GM19238 (cell line): ENCODE data around the gene GTSF1L.

ENCODE experiments used
- DNase-seq: peaks from one replicate; pipeline ENCODE4 v3.0.0; 2011; ENCODE audit warnings: low spot score; ENCODE audit not compliant: insufficient read length

The GTSF1L gene

DNA sequence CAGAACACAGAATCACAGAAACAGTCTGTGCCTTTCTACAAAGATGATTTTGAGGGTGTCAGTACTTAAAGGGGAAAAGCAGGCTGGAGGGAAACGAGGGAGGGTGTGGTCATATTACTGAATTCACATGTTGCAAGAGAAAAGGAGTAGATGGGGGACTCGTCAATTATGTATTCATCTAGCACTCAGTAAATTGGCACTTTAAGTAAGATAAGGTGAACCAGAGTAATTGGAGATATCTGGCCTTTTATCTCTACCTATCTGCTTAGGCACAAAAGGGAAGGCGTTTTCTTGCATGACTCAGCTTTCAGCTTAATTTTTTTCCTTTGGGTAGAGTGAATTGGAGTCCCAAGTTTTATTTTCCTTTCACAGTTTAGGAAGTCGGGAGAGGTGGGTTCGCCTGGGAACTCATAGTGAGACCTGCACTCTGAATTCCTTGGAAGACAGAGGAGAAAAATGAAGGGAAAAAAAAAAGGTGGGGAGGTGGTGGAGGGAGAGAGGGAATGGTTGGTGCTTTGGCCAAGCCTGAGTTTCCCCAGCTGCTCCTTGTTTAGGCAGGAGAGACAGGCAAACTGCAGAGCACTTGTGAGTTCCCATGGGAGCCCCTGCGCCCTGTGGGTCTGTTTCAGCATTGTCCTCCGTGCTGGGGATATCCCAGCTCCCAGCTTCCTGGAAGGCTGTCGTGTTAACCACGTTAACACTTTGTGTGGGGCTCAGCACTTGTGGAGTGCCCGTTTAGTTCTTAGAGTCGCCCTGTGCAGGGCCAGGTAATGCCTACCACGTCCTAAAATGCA lies 19.7 kb upstream of the GTSF1L start:
- DNase-seq: no peak

DNA sequence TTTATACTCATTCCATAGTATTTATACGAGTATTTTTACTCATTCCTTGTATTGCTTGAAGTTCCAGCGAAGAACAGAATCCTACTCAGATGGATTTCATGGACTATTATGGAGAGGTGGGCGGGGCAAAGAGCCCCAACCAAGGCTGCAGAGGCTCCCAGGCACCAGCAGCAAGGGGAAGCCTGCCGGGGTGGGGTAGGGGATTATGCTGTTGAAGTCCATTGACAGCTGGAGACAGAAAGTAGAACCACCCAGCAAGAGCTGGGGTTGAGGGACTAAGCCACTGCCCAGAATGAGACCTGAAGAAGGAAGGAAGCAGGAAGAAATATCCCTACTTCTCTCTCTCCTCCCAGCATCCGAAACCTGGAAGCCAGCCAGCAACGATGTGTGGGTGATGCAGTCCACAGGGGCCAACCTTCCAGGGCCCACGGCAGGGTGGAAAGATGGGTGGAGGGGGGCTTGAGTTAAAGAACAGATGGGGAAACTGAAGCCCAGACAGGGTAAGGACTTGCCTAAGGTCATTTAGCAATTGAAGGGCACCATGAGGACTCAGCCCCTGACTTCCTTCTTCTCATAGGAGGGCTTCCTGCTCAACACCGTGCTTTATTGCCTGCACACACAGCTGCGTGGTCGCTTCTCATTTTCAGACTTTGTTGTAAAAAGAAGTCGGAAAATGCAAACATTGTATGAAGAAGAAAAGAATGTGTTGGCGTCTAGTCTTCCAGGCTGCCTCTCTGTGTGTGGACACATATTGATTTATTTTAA lies 18.3 kb upstream of the GTSF1L start:
- DNase-seq: no peak

DNA sequence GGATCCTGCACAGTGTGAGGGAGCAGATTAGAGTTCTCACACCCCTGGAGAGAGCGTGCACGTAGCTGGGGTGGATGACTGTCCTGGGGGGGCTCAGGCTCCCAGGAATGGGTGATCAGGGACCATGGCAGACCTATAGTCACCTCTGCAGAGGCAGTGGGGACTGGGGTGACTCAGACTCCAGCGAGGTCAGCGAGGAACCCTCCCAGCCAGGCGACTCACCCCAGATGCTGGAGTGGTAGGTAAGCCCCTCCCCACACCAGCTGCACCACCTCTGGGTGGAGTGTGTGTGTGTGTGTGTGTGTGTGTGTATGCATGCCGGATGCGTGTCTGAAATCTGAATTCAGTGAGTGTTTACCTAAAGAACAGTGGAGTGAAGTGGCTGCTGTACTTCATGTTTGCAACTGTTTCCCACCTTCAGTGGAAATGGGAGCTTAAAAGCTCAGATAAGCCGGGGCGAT lies 17.4 kb upstream of the GTSF1L start:
- DNase-seq: no peak

DNA sequence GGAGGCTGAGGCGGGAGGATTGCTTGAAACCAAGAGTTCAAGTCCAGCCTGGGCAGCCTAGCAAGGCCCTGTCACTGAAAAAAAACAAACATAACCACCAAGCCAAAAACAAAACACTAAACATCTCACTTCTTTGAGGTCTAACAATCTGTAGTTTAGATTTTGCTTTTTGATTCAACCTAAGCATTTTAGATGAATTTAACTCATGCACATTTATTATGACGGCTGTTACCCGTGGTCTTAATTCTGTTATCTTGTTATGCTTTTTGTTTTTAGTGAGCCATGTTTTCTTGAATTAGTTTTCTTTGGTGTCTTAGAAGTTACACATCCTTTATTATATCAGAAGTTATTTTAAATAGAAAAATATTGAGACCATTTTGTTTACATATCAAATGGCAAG lies 13.8 kb upstream of the GTSF1L start:
- no peak for DNase-seq

DNA sequence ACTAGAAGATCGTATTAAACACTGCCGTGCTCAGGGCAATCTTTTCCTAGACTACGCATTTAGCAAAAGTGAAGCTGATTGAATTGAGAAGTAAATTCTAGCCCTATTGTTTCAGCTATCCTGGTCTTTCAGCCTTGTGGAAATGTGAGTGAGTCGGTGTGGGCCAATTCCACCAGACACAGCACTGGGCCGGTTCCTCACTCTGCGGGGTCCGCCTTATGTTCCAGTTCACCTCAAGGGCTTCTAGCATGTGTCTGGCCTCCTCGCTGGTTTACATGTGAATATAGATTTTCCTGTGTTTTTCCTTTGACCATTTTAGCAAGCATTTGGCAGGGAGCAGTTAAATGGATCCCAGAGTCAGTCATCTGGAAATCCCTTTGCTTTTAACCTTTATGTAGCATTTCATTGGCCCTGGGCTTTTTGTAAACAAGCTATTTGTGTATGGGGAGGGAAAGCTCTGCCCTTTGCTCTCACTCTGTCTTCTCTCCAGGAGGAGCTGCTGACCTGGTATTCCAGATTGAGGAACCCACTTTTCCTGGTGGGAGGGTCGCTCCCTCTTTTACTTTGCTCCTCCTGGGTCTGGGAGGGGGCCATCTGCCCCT lies 12.4 kb upstream of the GTSF1L start:
- no peak for DNase-seq

DNA sequence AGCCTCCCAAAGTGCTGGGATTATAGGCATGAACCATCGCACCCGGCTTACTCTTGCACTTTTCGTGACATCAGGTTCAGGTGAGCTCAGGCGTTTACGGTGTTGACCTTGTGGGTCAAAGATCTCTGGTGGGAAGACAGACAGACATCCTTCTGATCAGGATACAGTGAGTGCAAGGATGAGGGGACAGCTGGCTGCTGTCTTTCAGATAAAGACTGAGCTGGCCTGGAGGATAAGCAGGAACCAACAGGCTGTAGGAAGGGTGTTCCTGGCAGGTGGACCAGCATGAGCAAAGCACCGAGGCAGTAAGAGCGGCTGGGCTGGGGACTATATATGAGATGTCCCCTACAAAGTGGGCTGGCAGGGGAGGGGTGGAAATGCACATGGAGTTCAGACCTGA lies 11.1 kb upstream of the GTSF1L start:
- DNase-seq: no peak

DNA sequence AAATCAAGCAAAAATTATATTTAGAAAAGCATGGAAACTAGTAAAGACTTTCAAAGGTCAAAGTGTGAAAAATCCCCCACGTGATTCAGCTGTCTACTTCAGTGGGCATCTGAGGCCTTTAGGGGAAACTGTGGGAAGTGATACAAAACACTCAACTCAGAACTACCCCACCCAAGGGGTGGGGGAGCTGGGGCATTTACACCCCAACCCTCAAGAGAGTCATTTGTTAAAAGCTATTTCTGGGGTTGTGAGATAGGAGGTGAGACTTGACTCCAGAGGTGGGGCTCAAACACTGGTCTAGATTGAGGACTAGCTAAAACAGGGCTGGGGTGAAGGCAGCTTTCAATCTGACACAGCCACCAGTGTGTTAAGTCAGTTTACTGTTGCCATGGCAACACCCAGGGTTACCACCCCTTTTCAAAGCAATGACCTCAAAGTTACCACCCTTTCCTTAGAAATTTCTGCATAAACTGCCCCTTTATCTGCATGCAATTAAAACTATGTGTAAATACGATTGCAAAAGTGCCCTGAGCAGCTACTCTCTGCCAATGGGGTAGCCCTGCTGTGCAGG lies 9.9 kb upstream of the GTSF1L start:
- DNase-seq: no peak

DNA sequence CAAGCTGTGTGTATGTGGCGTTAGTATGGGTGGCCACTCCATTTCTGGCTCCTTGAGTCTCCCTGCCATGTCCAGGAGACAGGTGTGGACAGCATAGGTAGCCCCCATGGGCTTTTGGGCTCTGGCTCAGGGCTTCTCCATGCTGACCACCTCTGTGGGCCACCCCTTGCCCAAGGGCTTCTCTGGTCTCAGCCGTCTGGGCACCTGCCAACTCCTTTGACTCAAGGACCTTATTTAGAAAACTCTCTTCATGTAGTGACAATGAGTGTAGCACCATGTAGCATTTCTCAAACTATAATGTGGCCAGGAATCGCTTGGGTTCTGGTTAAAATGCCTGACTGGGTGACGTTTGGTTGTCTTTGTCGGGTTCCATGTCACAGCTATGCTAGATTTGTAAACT lies 5.1 kb upstream of the GTSF1L start:
- no peak for DNase-seq

DNA sequence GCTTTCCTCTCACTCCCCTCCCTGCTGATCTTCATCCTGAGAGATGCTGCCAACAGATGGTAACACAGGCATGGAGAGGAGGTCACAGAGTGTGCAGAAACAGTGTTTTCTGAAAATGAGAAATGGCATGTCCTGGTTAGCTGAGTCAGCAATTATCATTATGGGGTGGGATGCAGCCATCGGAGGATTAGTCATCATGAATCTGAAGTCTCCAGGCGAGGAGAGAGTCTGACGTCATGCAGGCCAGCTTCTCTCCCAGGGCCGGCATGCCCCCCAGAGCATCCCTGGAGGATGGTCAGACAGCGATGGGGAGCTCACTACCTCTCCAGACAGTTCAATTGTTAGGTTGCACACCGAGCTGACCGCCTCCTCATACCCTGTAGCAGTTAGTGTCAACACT lies 4.7 kb upstream of the GTSF1L start:
- DNase-seq: no peak

DNA sequence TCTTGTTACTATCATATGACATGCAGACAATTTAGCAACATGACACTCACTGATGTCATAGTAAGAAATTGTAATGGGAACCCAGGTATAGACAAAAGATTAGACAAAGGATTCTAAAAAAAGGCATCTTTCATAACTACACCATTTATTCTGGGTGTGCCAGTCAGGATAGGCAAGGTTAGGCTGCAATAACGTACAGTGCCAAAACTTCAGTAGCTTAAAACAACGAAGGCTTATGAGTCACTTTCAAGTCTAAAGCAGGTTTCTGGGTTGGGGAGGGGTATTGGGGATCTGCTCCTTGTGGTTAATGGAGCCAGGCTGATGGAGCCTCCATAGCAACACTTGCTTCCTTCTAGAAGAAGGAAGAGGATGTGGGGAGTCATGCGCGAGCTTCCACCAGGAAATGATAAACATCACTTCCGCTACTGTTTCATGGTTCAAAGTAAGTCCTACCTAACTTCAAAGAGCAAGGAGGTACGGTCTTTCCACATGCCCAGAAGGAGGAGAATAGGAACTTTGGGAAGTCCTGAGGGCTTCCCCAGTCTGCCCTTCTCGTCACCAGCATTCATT lies 2.0 kb upstream of the GTSF1L start:
- no peak for DNase-seq

DNA sequence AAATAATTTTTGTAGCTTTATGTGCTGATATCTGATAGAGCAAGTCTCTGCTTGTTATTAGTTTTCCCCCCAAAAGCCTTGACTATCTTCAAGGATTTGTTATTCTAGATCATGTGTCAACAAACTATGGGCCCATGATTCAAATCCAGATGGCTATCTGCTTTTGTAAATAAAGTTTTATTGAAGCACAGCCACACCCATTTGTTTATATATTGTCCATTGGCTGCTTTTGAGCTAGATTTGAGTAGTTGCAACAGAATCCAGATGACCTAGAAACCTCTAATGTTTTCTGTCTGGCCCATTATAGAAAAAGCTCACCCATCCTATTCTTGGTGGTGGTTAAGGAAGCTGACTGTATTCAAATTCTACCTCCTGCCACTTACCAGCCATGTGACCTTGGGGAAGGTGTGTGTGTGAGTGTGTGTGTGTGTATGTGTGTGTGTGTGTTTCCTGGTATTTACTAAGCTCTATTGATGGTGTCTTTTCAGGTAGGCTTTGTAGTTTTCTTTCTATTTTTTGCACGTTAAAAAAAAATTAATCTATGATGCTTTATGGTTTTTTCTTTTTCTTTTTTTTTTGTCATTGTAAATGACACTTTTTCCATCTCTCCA lies 1.3 kb upstream of the GTSF1L start:
- no peak for DNase-seq

DNA sequence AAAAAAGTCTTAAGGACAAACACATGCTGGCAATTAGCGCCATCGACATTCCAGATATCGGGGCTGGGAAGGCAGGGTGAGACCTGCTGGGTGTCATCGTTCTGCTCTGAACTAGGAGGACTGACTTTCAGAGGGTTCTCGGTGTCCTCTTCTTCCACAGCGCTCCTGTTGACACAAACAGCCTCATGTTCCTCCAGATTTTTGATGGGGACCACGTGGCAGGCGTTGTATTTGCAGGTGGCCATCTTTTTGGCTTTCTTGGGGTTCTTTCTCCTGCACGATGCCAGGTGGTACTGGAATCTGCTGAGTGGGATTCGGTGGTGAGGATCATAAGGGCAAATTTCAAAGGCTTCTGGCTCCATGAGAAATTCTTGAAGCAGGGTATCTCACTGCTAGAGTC lies 469 bp downstream of the GTSF1L start:
- DNase-seq: no peak

DNA sequence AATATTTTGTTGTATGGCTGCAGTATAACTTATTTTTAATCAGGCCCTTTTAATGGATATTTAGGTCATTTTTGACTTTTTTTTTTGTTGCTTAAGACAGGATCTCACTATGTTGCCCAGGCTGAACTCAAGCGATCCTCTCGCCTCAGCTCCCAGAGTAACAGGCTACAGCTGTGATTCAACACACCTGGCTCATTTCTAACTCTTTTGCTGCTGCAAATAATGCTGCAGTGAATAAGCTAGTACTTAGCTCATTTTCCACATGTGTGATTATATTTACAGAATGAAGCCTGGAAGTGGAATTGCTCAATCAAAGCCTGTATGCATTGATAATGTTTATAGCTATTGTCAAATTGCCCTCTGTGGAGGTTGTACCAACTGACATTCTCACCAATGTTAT lies 1.1 kb downstream of the GTSF1L start:
- DNase-seq: no peak

DNA sequence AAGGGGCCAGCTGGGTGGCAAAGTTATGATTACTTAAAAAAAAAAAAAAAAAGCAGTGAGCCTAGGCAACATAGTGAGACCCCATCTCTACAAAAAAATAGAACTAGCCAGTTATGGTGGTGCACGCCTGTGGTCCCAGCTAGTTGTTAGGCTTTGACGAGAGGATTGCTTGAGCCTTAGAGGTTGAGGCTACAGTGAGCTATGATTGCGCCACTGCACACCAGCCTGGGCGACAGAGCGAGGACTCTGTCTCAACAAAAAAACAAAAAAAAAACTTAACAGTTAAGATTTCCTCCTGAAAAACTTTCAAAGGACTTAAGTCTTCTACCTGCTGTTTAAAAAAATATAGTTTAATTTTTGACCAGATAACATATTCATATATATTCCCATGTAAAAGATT lies 2.4 kb downstream of the GTSF1L start:
- DNase-seq: no peak

DNA sequence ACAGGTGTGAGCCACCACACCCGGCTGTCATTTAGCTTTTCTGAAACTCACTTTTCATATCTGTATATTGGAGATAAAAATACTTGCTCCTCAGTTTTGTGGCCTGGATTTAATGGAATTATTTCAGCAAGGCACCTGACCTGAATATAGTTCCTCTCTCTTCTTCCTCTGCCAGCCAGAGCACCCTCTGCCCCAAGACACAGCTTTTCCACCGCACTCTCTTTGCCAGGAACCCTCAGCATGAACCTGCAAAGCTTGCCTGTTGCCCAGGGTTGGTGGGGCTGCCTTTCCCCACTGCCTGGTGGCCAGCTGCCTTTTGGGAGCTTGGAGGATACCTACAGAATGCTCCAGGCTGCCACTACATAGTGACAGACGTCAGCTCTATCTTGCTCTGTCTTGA lies 3.1 kb downstream of the GTSF1L start:
- no peak for DNase-seq

DNA sequence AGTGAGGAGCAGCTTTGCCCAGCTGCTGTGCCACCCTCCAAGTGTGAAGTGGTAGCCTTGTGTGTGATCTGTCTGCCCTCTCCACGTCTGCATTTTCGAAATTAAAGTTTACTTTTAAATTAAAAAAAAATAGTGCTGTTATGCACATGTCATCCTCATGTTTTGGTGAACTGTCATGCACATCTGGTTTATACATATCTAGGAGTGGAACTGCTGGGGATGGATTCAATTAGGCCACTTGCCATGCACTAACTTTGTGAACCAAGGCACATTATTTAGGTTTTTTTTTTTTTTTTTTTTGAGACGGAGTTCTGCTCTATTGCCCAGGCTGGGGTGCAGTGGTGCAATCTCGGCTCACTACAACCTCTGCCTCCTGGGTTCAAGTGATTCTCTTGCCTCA lies 3.6 kb downstream of the GTSF1L start:
- DNase-seq: no peak

DNA sequence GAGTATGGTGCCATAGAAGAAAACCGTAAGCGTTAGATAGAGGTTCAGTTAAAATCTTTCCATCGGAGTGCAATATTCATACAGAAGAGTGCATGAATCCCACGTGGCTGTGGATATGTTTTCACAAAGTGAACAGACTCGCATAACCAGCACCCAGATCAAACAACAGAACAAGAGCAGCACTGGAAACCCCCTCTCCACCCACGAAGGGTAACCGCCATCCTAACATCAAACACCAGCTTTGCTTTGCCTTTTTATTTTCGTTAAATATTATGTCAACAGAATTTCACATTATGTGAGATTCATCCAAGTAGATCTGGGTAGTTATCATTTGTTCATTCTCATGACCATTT lies 4.7 kb downstream of the GTSF1L start:
- no peak for DNase-seq

DNA sequence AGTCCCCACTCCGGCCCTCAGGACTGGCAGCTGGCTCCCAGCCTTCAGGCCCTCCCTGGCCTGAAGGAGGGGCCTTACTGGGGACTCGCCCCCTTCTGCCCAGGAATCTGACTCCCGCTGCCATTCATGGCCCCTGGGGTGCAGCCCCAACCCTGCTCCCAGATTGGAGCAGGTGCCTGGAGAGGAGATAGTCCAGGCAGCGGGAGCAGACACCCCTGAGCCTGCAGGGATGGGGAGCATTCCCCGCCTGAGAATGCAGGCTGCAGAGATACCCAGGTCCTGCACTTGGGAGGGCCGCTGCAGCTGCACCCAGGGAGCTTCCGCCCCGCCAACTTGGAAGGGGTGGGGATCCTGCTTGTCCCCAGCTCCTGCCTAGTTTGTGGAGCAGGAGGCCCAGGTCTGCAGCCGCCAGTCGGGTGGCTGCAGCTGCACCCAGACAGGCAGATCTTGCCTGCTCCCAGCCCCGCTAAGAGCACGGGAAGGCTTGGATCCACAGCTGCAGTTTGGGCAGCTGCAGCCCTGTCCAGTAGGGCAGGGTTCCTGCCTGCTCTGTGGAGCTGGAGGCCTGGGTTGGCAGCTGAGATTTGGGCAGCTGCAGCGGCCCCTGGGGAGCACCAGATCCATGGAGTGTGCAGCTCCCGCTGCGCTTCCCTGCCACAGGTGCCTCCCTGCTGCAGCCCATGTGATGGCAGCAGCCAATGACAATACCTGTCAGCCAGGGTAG lies 5.2 kb downstream of the GTSF1L start:
- no peak for DNase-seq

DNA sequence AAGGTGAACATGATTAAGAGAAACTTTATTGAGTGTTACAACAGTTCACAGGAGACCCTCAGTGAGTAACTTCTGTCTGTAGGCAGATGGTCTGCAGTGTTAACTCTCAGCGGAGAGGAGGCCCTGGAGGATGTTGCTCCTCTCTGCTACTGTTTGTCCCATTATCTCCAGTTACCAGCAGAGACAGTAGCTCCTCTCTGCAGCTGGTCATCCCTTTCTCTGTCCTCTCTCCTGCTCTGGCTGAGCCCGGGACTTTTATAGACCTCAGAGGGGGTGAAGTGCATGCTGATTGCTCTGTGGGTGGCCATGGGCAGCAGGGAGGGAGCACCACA lies 5.7 kb downstream of the GTSF1L start:
- DNase-seq: no peak

DNA sequence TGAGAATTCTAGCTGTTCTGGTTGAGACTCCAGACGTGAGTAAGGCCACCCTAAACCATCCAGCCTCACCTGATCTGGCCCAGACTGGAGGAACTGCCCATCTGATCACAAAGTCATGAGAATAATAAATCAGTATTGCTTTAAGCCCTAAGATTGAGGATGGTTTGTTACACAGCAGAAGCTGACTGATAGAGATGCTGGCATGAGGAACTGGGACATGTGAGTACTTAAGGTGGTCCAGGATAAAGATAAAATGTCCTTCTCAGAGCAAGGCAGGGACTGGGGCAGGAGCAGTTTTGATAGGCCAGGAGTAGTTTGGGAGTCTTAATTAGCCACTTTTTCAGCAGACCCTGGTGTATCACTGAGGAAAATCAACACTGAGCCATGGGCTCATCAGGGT lies 6.8 kb downstream of the GTSF1L start:
- DNase-seq: no peak

DNA sequence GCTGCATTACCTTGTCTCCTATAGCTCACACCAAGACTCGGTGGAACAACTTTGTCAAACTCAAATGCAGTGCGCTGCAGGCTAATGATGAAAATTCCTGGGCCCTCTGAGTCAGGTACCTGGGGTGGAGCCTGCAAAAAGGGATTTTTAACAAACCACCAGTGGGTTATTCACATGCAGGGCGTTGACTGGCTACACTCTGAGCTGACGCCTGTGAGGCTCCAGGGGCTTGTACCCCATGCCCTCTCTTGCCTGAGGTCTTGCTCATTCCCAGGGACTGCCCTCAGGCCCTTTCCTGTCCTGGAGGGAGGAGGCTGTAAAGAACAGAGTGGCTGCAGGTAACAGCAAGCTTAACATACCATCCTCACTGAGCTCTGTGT lies 9.2 kb downstream of the GTSF1L start:
- DNase-seq: no peak
